HL-60 (cell line): ENCODE measurements around the gene RNF227.

ENCODE experiments used
- DNase-seq, 2 experiments: peaks; one replicate each; pipeline ENCODE4 v3.0.0-alpha.2; 2010 to 2020; ENCODE audit warnings: low read depth in 1 of 2, low spot score in 1 of 2
- H3K27ac ChIP-seq: fragments of 250-450 bp; sonication (Bioruptor Pico); replicated peaks from 2 replicates; pipeline ENCODE4 v1.5.1; 2020; ENCODE audit warnings: mild to moderate bottlenecking, moderate library complexity
- H3K27me3 ChIP-seq: fragments of 250-450 bp; sonication (Bioruptor Pico); 2 replicates; pipeline ENCODE4 v1.5.1; 2021; ENCODE audit warnings: mild to moderate bottlenecking, moderate library complexity; ENCODE audit not compliant: insufficient read depth, poor library complexity, severe bottlenecking
- H3K4me3 ChIP-seq: replicated peaks from 2 replicates; pipeline ENCODE4 v1.5.1; 2011; ENCODE audit warnings: mild to moderate bottlenecking, control low read depth, low read length; ENCODE audit not compliant: insufficient read depth
- CTCF ChIP-seq: IDR thresholded peaks from one replicate; pipeline ENCODE4 v1.5.1; 2011; ENCODE audit warnings: low read length, control low read depth, inconsistent platforms; ENCODE audit not compliant: insufficient read depth
- GABPA ChIP-seq: IDR thresholded peaks from 2 replicates; pipeline ENCODE4 v1.6.1; 2012; ENCODE audit warnings: low read depth
- POLR2AphosphoS5 ChIP-seq: IDR thresholded peaks from 2 replicates; pipeline ENCODE4 v1.6.1; 2012; ENCODE audit warnings: low read depth
- REST ChIP-seq: IDR thresholded peaks from 2 replicates; pipeline ENCODE4 v1.6.1; 2012; ENCODE audit warnings: low read depth; ENCODE audit not compliant: insufficient replicate concordance
- SPI1 ChIP-seq: IDR thresholded peaks from 2 replicates; pipeline ENCODE4 v1.6.1; 2012; ENCODE audit warnings: low read depth, mild to moderate bottlenecking, borderline replicate concordance

The RNF227 gene

GRCh38 chr17:7880076-7880868 is 35.8 kb downstream of the RNF227 start:
- H3K4me3 ChIP-seq, result no peak overlapping the region
- peak overlapping the region; percentile 53 for H3K27ac ChIP-seq
- TF ChIP-seq POLR2AphosphoS5 (no peak), GABPA (no peak), CTCF (no peak), REST (no peak), SPI1 (no peak)
- H3K27me3 ChIP-seq, result no peaks in the 10 kb centered on the region
- DNase-seq, result no peak

GRCh38 chr17:7878234-7878633 is 37.9 kb downstream of the RNF227 start:
- Histone ChIP-seq H3K27ac (no peak overlapping the region), H3K27me3 (no peaks in the 10 kb centered on the region), H3K4me3 (no peak overlapping the region)
- TF ChIP-seq REST (no peak), POLR2AphosphoS5 (no peak), GABPA (no peak), CTCF (no peak), SPI1 (no peak)
- DNase-seq, result no peak

GRCh38 chr17:7875804-7876370 is 40.2 kb downstream of the RNF227 start:
- H3K27ac ChIP-seq, result no peak overlapping the region
- no peak for DNase-seq
- TF ChIP-seq SPI1 (no peak), CTCF (no peak), POLR2AphosphoS5 (no peak), GABPA (no peak), REST (no peak)
- H3K27me3 ChIP-seq, result no peaks in the 10 kb centered on the region
- no peak overlapping the region for H3K4me3 ChIP-seq
